GM21367 (cell line): ENCODE measurements around the gene MAML2.
"Not testable (repeated sequence)": the region's sequence is repeated elsewhere in the genome, so short reads cannot be mapped to it uniquely, and the experiment has no call there.

ENCODE experiments used
- ATAC-seq: cut with Tn5 transposase; IDR thresholded peaks from one replicate; pipeline ENCODE4 v1.9.1; 2021; ENCODE audit not compliant: unreplicated experiment

Gene MAML2

DNA sequence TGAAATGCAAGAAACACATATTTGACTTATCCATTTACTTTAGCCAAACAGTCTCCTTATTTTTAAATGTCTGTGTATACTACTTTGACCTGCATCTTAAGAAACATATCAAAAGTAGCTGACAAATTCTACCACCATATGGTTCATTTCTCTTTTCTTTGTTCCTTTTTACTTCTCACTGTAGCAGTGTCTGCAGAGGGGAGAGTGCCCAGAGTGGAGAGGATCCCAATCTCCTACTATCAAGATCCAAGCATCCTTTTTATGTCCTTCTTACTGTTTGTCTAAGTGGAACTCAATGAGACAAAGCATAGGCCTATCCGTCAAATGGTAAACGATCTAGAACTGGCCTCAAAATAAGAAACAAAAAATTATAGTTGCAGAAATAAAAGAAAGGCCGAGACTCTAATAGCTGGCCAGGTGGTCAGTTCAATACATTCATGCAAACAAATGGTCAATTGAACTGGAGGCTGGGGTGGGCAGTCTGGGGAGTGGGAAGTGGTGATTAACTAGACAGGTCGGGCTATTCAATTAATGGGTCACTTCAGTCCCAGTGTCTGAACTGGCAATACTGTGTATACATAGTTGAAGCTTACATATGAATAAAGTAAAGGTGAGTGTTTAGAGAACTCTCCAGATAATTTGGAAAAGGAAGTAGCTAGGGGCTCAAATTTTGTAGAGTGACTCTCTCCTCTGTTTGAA, 149.1 kb downstream of the MAML2 start:
- ATAC-seq: no peak

DNA sequence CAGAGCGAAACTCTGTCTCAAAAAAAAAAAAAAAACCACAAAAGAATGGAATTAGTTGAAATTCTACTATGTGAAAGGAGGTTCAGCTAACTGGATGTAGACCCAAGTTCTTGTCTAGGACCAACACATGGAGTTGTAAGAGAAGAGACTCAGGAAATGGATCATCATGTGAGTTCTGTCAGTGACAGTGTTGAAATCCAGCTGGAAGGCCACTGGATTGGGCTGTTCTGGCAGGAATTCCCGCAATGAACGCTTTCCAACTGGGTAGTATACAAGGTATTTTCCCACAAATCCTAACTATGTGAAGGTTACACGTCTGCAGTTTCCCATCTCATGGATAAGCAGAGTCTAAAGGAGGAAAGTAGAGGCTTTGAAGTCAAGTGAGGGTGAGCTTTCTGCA, 151.2 kb downstream of the MAML2 start:
- ATAC-seq: no peak

DNA sequence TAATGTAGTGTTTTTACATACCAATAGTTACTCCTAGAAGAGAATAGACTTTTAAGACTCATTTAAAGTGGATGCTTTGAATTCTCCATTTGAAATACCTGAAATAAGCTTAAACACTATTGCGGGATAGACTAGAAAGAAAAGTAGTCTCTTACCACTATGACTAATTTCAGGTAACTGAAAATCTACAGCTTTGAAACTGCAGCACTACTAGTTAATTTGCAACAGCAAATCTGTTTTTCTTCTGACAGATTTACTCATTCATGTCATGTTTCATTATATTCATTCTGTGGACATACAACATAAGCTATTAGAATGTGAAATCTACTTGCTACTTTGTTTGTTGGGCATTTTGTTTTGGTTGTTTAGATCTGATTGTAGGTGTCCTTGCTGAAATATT, 153.6 kb downstream of the MAML2 start:
- ATAC-seq: peak; percentile 24

DNA sequence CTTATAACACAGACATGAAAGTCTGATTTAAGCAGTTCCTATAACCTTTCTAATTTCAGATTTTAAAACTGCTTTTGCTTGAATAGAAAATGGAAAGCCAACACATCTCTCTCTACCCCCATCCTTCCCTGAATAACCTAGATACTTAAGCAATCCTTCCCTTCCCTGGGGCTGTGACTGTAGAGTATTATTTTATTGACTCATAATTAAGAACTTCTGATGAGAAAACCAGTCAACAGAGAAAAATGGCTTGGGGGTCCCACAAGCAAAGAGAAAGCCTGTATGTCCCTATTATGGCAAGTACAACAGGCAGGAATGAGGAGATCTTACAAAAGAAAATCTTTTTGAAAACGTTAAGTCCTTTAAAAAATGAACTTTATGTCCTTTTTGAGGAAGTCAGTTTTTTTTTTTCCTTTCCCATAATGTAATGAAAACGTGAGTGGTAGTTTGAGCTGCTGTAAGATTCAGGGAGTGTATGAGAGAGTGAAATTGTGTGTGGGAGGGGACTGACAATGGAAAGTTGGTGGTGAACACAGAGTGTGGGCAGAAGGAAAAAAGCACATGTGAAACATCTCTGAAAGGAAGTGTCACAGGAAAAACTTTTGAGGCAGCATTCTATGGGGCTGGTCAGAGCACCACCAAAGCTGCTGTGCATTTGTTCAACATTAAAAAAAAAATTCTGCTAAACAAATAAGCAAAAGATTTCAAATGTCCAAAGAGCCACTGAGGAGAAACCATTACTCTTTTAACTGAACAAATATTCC, 154.6 kb downstream of the MAML2 start:
- peak; percentile 48 for ATAC-seq

DNA sequence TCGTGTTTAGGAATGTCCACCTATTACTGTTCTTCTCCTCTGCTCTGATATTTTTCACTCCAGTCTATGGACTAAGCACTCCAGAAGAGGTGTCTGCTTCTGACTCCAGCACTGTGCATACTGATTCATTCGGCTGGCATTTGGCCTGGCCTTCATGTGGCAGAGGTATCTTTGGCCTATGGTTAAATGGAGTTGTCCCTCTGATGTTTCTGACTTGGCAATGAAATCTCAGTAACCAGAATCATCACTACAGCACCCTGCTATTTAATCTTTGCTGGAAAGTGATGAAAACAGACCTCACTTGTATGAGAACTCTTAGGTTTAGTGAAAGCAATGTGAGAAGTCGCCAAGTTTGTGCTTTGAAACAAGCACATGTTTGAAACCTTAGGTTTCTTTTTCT, 155.2 kb downstream of the MAML2 start:
- ATAC-seq: no peak

DNA sequence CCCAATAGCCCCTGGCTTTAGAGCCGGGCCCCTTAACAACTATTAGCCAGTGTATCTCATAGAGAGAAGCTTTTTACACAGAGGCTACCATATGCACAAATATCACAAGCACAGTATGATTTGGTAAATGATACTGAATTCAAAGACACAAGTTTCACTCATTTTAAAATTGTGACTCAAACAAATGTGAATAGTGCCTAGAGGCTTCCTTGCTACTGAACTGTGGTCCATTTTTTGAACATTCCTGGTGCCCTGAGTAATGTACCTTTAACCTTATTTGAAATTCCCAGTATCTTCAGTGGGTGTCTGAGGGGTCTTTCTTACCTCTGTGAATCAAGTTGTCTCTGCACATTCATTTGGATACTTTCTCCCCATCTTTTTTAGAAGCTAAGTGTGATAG, 156.2 kb downstream of the MAML2 start:
- ATAC-seq: no peak

DNA sequence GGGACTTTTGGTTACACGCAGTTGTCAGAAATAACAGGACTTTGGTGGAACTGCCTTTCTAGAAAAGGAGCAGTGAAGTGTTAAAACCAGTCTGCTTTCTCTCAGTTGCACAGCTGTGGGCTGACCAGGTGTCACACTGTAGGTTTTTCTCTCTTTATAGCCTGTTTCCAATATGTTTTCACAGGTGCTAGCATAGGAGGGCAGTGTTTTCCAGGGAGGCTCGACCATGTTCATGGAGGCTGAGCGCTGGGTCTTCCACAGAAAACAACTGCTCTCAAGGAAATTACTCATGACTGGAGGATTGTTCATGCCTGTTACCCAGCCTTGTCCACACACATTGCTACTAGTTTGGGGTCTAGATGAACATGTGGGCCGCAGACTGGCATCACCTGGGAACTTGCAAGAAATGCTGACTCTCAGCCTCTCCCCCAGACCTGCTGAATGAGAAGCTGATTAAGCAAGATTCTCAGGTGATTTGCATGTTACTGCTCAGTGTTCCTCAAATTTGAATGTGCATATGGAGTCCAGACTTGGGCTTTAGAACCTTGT, 157.7 kb downstream of the MAML2 start:
- ATAC-seq: peak; percentile 60

DNA sequence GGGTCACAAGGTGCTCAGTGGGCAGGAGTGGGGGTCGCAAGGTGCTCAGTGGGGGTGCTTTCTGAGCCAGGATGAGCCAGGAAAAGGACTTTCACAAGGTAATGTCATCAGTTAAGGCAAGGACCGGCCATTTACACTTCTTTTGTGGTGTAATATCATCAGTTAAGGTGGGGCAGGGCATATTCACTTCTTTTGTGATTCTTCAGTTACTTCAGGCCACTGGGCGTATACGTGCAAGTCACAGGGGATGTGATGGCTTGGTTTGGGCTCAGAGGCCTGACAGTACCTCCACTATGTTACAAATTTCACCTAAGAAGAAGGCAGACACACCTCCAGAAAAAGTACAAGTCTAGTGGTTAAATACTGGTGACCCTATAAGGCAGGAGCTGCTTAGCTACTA, 162.1 kb downstream of the MAML2 start:
- ATAC-seq: not testable (repeated sequence)

DNA sequence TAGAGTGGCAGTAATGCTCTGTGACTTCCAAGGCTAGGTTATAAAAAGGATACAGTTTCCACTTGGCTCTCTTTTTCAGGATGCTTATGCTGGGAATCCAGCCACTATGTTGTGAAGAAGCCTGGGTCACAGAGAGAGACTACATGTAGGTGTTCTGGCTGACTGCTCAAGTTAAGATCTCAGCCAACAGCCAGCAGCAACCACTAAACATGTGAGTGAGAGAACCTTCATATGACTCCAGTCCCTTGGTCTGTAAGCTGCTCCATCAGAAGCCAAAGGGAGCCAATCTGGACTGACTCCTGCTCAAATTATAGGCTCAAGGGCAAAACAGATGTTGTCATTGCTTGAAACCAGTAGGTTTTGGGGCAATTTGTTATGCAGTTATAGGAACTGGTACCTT, 162.7 kb downstream of the MAML2 start:
- no peak for ATAC-seq

DNA sequence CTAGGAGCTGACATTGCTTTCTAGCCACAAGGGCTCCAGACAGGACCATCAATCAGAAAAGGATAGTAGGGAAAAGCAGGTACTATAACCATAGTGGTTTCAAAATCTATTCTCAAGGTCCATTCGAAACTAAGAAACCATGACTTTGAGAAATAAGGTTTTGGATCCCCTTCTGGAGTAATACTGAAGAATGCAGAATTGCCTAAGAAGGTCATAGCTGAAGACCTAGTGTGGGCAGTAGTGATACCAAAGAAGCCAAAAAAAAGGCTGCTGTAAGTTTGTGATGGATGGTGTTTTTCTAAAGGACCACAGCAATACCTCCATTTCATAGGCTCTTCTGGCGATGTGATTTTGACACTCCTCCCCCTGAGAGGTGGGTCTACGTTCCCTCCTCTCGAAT, 163.1 kb downstream of the MAML2 start:
- no peak for ATAC-seq

DNA sequence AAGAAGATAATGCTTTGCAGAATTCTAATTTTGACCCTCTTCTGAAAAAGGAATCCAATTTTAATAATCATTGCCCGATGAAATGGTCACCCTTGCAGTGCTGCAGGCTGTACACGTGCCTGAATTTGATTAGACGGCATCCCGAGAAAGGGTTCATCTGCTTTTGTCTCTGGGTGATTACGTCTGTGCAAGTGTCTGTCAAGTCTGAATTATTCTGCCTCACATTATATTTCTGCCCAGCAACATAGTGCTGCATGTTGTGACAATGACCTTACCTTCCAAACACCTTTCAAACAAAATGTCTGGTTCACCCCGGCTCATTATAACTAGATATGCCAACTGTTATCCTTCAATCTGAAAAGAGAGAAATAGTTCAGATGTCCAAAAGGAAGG, 164.1 kb downstream of the MAML2 start:
- no peak for ATAC-seq

DNA sequence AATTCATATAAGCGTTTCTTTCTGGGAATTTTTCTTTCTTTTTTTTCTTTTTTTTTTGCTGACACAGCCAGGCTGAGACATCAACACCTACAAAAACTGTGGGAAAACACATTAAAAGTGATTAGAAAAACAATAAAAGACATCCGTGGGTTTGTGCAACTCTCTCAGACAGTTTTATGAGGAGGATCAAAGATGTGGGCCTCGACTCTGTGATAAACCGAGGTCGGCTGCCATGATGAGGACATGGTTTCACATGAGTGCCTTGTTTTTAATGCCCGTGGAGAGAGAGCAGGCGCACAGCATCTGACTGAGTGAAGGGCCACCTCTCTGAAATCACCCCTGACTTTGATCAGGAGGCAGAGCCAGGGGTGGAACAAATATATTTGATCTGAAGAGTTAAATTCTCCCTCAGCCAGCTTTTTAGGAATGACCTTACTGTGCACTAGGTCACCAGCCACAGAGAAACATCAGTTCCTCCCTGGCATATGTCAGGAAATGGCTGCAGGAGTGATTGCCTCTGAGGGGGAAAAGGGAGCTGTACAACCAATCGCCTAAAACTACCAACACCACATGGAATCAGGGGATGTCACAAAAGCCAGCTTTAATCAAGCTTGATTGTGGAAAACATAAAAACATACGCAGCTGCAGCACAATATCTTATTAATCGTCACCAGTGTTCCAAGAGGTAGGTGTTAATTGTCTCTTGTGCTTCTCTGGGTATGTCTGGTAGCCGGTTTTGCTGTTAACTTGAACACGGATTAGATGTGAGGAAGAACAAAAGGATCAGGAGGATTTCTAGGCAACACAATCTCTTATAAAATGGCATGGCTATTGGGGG, 164.7 kb downstream of the MAML2 start:
- no peak for ATAC-seq

DNA sequence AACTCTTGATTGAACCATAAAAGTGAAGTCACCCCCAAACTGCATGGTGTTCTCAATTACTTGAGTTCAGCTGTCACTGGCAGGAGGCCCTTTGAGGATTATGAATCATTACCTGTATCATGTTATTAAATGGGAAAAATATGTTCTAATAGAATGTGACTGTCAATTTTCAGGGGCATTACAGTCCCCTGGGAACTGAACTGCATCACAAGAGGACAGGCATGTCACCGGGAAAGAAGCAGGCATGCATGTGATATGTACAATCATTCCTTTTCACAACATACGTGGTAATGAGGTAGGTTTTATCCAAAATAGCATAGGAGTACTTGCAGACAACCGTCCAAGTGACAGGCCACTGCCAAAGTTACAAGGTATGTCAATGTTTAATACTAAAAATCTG, 165.8 kb downstream of the MAML2 start:
- ATAC-seq: no peak

DNA sequence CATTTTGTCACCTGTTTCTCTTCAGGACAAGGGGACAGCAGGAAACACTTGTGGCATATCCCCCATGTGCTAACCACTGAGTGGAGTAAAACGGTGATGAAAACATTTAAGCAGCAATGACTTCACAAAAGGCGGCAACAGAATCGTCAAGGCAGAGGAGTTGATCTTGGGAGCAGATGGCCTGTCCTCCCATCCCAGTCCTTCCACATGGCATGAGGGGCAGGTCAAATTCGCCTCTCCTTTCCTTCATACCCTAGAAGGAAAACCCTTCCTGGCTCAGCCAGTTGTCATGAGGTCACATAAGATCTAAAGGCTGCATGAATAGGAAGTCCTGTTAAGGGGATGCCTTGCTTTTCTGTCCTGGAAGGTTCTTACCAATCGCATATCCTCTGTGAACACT, 169.1 kb downstream of the MAML2 start:
- no peak for ATAC-seq

DNA sequence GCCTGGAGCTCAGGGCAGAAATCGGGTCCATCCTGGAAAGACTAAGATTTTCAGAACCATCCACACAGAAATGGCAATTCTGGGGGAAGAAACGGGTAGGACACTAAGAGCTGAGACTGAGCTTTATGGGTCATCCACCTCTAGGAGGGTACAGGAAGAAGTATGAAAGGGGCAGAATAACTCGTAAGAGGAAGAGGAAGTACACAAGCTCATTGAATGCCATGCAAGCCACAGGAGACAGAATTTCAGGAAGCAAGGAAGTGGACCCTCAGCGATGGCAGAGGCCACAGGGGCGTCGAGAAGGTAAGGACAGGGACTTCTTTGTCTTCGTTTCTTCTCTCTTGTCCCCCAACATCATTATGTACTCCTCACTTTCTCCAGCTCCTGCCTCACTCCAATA, 169.6 kb downstream of the MAML2 start:
- ATAC-seq: no peak

DNA sequence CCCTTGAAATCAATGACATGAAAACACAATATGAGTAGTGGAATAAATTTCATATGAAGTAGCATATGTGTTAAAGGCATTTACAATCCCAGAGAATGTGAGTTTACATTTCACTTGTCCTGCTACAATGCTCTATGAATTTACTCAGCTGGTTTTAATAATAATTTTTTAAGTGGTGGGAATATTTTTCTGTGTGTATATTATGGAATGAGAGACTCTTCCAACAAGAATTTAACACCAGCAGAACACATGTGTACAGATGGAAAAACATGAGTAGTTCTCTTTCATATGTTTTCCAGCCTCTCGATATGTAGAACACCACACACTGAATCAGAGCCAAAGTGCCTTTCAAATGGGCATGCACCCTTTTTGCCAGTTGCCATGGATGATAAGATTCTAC, 170.4 kb downstream of the MAML2 start:
- no peak for ATAC-seq

DNA sequence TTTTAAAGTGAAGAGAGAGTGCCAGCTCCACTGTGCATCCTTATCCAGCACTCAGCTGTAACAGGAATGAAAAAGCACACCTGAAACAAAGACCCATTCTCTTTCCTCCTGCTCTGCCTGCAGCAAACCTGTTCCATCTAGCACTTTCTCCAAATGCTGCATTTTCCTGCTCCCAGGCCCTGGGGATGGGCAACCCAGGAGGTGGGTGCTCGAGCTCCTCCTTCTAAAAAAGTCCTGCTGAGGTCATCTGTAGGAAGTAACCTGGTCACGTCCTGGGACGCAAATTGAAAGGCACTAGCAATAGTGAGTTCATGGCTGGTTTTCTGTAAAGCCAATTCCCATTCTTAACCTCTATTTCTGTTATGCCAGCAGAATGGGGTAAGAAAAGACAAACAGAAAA, 173.7 kb downstream of the MAML2 start:
- ATAC-seq: no peak

DNA sequence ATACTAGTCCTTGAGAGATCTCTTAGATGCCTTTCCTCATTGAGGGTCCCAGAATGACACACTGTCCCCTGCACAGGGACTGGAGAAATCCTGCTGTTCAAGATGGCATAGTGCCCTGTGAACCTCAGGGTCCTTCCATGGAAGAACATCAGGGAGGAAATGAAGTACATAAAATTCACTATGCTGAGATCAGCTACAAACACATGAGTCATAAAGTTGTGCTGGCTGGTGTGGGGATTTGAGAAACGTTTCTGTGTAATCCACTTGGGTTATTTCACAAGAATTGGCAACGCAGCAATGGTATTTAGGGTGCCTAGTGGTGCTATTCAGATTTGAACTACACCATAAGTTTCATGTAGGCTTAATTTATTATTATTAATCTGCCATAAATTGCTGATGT, 174.4 kb downstream of the MAML2 start:
- no peak for ATAC-seq

DNA sequence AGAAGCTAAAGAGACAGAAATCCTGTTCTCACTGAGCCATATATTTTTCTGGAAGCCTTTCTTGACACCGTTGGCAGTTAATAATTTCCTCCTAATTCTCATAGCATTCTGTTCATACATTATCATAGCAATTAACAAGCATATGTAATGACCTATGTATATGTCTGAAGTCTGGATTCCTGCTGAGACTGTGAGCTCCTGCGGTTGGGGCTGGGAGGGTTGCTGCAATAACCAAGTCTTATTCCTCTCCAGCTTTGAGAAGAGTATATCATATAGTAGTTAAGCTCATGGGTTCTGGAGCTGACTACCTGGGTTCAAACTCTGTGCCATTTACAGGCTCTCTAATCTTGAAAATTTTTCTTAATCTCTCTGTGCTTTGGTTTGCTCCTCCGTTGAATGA, 175.2 kb downstream of the MAML2 start:
- ATAC-seq: no peak

DNA sequence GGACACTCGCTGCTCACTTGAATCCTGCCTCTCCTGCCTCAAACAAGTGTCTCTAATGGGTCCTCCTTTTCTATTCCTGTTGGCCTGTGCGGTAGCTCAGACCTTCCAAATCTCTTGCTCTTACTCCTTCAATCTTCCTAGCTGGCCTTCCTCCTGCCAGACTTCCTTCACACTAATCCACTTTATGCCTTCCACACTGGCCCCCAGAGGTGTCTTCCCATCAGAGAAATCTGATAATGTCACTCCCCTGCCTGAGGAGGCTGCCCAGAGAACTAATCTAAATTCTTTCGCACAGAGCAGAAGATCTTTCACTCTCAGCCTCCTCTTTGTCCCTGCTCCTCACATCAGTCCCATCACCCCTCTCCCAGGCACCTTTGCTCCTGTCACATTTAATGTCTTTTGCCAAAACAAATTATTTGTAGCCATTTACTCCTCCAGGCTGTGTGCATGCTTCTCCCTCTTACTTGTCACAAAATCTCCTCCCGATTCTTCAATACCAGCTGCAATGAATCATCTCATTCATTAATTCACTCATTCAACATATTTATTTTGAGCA, 175.7 kb downstream of the MAML2 start:
- no peak for ATAC-seq

DNA sequence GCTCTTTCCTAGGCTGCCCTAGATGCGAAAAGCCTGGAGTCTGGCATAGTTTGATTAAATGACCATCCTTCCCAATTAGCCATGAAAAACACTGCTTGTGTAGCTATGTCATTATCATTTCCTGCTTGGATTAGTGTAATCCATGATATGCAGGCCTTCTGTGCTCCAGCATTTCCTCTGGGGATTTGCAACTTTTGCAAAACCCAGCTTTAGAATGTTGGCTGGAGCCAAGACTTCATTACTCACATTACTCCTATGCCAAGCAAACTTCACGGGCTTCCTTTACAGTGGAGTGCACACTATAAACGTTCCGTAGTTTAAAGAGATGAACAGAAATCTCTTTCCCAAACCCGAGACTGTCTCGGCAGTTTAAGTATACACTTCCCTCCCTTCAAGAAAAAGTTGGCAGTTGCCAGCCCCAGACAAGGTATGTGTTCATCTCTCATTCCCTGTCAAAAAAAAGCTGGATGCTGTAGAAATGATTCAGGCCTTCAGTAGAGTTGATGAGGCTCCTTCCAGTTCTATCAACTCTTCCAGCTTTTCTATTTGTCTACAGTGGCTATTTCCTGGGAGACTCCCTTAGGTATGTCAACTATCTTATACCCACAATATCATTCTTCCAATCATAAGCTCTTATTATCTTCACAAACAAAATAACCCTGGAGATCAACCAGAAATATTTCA, 180.0 kb downstream of the MAML2 start:
- no peak for ATAC-seq
